Measurements from ENCODE around the gene ANKRD36B.
"Not testable (repeated sequence)": the region's sequence is repeated elsewhere in the genome, so short reads cannot be mapped to it uniquely, and the experiment has no call there.

ANKRD36B gene

DNA sequence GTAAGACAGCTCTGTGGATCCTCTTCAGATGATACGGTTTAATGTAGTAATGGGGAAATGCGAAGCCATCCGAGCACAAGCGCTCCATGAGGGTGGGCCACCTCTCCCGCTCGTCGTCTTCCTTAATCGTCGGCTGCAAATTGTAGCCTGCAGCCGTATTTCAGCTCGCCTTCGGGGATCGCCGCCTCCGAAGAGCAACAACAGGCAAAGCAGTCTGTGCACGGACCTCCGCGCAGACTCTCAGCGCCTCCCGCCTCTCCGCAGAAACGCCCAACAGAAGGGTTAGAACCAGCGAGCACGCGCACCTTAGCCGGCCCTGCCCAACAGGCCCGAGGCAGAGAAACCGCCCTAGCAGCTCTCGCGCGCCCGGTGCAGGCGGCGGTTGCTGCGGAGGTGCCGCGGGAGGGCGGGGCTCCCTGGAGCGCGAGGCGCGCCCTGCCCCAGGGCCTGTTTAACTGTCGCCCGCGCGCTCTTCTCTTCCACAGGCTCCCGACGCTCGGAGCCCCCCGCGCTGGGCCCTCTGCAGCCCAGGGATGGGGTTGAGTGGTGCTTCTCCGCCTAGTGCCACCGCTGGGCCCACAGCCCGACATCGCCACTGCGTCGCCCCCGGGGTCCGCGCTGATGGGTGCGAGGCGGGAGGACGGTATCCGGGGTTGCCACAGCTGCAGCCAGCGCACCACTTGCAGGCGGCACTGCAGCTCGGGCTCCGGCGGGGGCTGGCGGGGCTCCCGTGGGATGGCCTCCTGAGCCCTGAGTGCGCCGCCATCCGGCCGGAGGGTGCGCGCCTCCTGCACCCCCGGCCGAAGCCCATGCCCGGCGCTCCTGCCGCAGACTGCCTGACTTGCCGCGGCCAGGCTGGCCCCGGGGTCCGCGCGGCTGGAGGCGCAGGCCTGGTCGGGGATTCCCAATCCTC is at the start of gene ANKRD36B:
Gene ANKRD36B, minus strand, starts transcription at position 280 of the 913 bp plus-strand sequence. Its CDS starts 192 bp downstream, at position 88.
- DNase-seq, result peak; percentile 81

DNA sequence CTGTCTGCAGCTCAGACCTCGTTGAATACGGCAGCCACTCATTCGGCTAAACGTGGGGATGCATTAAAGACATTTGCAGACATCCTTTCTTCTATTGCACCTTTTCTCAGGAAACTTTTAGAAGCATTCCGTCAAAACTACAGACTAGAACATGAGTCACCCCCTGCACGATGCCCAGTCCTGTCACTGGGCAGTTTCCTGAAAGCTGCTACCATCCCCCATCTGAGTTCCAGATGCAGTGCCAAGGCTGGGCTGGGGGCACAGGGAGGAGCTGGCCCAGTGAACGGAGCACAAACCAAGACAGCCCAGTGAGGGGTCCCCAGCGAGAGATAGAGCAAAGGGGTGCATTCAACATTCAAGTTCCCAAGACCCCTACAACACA is 36.4 kb upstream of the ANKRD36B start:
- DNase-seq, result not testable (repeated sequence)

DNA sequence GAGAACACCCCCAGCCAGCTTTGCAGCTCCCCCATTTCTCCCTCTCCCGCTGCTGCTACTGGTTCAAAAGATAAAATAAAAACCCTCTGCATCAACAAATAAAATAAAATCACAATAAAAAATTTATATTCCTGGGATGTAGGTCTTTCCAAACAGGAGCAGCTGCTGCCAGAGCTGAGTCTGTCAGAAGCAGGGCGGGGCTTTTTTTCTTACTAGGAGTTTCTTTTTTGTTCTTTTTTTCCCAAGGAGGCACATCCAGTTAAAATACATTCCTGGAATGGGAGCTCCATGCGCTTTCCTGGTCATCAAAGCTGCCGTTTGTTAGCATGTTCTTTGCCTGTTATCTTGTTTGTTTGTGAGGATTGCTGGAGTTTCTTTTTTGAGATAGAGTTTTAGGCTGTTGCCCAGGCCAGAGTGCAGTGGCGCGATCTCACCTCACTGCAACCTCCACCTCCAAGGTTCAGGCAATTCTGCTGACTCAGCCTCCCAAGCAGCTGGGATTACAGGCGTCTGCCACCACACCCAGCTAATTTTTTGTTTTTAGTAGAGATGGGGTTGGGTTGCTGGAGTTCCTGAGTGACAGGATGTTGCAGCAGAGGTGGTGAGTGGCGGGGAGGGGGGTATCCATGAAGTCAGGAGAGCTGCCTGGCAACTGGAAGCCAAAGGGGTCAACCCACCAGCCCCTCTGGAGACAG is 35.8 kb upstream of the ANKRD36B start:
- DNase-seq, result not testable (repeated sequence)

DNA sequence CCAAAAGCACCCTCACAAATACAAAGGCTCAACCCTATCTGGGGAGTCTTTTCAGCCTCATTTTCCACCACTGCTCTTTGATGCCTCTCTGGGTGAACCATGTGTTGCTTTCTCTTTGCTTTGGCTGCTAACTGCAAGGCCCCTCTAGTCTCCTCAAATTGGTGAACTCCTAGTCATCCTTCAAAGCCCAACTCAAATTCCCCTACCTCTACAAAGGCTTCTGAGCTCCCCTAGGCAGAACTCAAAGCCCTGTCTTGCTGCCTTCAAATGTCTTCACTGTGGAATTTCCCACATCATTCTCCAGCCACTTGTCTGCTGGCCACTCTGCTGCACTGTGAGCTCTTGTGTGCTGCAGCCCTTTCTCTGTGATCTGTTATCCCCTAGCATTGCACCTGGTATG is 33.3 kb upstream of the ANKRD36B start:
- DNase-seq, result not testable (repeated sequence)

DNA sequence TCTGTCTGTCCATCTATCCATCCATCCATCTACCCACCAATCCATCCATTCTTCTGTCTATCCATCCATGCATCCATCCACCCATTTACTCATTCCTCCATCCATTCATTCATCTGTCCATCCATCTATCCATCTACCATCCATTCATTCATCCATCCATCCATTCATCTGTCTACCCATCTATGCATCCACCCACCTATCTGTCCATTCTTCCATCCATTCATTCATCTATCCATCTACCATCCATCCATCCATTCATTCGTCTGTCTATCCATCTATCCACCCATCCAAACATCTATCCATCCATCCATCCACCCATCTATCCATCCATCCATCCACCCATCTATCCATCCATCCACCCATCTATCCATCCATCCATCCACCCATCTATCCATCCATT is 30.8 kb upstream of the ANKRD36B start:
- not testable (repeated sequence) for DNase-seq

DNA sequence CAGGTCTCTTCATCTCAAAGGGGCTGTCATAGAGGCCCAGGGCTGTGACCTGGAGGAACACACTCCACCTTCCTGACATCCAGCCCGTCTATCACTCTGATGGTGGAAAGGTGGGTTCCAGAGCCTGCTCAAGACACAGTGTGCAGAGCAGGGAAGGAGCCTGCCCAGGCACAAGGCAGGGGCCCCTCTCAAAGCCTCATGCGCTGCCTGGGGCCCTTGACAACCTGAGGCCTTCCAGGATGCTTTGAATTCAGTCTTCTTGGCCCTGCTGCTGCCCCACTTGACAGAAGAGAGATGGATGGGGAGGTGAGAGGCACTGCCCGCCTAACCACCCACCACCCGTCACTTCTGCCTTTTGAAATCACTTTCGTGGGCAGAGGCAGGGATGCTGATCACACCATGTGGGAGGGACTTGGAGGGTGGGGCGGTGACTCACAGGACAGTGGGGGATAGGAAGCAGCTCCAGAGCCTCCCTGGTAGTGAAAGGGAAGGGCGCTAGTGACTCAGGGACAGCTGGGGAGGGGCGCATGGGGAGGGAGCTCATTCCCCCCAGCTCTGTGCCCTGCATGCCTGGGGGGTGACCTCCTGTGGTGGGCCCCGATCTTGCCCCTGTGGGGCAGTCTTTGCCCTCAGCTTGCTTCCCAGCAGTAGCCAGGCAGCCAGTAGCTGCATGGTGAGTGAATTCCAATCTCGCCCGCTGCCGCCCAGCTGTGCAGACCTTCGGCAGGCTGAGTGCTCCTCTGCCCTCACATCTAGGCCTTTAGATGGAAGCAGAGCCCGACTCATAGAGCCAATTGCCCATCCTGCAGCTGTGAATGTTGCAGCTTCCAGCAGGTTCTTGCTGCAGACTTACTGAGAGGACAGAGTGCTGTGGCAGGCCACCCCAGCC is 29.5 kb upstream of the ANKRD36B start:
- not testable (repeated sequence) for DNase-seq

GRCh38 chr2:97617911-97618310 is 28.2 kb upstream of the ANKRD36B start:
- no peak for DNase-seq

DNA sequence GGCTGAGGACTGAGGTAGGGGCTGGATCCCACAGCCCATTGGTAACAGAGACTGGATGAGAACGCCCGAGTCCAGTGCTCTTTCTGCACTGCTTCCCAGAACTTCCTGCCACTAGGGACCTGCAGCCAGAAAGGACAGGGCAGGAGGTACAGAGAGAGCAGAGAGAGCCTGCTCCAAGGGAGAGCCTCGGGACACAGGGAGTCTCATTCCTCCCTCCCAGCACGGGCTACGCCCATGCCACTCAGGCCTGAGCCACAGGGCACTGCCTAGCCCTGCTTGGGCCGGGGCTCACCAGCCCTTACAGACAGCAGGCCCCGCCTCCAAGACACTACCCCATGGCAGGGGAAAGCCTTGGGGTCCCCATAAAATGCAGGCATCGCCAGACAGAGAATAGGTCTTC is 26.1 kb upstream of the ANKRD36B start:
- DNase-seq, result not testable (repeated sequence)

- DNase-seq, result not testable (repeated sequence)
Measured at GRCh38 chr2:97611895-97612294, 22.2 kb upstream of the ANKRD36B start.

DNA sequence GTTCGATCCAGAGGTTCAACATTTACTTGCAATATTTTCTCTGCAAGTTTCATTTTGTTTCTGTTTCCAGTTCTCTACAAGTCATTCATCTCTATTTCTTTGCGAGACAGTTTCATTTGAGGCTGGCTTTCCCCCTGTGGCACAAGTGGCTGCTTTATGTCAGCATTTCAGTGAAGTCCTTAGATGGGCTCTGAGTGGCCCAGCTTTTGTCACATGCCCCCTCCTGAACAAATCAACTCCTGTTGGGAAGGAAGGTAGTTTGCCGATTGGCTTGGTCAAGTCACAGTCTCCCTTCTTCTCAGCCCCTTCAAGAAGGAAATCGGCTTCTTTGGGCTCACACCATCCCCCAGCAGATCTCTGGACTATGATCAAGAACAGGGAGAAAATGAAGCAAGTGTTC is 19.1 kb upstream of the ANKRD36B start:
- not testable (repeated sequence) for DNase-seq

DNA sequence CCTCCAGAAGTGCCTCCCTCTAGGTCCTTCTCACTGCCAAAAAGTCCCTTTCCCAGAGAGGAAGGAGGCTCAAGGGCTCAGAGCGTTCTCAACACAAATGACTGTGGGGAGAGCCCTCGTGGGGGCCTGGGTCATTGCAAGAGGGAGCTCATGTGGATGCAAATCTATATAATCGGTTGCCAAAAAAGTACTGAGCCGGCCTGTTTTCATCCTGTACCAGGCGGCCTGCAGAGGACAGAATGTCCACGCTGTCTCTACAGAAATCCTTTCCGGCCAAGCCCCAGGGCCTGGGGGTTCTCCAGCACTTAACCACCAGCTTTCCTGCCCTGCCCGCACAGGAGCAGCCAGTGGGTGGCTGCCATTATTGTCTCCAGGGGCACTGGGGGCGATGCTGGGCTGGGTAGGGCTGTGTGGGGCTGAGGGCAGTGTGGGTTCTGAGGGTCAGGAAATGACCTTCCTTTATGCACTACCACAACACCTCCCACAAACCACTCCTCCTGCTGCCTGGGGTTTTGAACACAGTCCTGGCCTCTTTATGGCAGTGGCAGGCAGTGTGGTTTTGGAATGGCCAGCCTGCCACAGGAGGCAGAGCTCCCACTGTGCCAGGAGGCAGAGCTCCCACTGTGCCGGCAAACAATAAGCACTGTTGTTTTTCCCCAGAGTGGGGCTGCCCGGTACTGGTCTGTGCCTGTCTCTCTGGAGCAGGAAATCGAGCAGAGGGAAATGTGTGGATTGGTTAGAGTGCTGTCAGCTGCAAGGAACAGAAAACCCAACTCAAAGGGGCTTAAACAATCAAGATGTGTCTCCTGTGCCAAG is 16.1 kb upstream of the ANKRD36B start:
- DNase-seq, result not testable (repeated sequence)

DNA sequence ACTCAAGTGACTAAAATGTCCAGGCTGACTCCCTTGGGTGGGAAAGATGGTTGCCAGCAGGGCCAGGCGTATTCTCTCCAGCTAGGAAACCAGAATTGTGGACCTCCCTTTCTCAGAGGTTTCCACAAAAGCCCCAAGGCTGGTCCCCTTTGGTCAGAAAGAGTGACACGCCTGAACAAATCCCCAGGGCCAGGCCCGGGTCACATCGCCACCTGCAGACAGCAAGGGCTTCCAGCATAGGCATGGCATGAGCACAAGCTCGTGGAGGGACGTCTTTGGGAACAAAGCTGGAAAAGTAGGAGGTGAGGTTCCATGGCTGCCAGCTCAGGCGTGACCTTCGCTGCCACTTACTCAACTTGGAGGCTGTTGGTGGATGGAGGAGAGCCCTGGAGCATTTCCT is 15.4 kb upstream of the ANKRD36B start:
- DNase-seq, result not testable (repeated sequence)

GRCh38 chr2:97601537-97601936 is 11.9 kb upstream of the ANKRD36B start:
- not testable (repeated sequence) for DNase-seq

DNA sequence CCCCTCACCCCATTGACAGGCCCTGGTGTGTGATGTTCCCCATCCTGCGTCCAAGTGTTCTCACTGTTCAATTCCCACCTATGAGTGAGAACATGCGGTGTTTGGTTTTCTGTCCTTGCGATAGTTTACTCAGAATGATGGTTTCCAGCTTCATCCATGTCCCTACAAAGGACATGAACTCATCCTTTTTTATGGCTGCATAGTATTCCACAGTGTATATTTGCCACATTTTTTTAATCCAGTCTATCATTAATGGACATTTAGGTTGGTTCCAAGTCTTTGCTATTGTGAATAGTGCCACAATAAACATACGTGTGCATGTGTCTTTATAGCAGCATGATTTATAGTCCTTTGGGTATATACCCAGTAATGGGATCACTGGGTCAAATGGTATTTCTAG is 6.5 kb upstream of the ANKRD36B start:
- not testable (repeated sequence) for DNase-seq

DNA sequence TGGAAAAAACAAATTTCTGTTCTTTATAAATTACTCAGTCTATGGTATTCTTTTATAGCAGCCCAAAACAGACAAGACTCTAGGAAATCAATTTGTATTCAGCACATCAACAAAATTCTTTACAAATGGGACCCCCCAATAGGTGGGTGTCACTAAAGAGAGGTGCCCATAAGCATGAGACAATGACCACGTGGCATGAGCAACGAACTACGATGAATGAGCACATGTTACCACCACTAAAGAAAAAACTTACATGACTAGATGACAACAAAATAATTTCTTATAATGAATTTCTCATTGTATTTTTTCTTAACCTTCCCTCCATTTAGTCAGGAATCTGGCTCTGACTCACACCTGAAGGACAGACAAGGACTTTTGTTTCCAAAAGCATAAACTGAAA is 3.8 kb upstream of the ANKRD36B start:
- DNase-seq, result not testable (repeated sequence)

DNA sequence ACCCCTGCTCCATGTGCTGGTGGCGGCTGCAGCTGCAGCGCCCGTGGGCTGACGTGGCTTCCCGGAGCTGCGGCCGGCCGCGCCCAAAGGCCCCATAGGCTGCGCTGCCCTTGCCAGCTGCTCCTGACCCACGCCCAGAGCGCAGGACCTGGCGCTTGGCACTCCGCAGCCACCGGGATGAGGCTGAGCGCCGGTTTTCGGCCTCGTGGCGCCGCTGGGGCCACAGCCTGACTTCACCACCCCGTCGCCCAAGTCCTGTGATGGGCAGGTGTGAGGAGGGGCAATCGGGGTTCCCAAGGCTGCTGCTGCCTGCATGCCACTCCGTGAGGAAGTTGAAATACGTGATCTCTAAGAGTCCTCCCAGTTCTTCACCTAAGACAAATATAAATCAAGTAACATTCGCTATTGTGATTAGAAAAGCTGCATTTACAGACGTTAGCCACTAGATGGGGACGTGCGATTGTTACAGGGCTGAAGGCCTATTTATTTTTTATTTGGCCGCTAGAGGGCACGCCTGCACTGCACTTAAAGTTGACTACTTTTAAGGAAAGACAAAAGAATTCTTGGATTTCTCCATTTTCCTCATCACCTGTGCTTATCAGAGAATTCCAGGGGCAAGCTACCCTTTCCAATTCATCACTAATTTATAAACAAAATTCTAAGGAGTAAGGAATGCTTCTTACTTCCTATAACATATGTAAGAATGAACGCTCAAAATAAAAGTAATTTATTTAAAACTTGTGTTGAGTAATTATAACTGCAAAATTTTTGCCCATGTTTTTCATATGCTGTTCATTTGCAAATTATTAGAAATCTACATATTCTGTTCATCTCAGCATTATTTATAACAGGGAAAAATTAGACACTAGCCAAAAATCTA is 1.1 kb upstream of the ANKRD36B start:
- DNase-seq, result peak; percentile 98

GRCh38 chr2:97589257-97589597 is 450 bp downstream of the ANKRD36B start:
- not testable (repeated sequence) for DNase-seq

DNA sequence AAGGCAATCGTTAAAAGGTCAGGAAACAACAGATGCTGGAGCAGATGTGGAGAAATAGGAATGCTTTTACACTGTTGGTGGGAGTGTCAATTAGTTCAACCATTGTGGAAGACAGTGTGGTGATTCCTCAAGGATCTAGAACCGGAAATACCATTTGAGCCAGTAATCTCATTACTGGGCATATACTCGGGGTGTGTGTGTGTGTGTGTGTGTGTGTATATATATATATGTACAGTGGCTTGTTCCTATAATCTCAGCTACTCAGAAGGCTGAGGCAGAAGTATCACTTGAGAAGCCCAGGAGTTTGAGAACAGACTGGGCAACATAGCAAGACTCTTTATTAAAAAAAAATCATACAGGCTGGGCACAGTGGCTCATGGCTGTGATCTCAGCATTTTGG is 24.0 kb downstream of the ANKRD36B start:
- DNase-seq, result not testable (repeated sequence)

DNA sequence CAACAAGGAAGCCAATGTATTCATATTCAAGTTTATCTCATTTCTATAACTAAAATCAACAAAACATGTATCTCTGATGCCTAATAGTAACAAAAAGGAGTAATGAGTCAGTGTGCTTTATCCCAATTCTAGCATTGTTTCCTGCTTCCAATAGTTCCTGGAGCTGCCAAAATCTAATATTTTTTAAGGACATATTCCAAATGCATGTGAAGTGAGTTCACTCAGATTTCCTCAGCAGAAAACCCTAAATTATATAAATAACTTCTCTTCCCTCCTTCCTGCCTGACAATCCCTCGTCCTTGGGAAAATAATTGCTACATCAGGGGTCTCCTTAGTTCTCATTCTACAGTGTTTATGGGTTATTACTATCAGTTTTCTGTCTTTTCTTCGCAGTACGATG is 37.3 kb downstream of the ANKRD36B start:
- not testable (repeated sequence) for DNase-seq

DNA sequence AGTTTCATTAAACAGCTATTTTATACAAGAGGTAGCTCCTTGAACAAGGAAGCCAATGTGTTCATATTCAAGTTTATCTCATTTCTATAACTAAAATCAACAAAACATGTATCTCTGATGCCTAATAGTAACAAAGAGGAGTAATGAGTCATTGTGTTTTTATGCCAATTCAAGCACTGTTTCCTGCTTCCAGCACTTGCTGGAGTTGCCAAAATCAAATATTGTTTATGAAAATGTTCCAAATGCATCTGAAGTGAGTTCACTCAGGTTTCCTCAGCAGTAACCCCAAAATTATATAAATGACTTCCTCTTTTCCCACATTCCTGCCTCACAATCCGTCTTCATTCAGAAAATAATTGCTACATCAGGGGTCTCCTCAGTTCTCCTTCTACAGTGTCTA is 39.2 kb downstream of the ANKRD36B start:
- not testable (repeated sequence) for DNase-seq

DNA sequence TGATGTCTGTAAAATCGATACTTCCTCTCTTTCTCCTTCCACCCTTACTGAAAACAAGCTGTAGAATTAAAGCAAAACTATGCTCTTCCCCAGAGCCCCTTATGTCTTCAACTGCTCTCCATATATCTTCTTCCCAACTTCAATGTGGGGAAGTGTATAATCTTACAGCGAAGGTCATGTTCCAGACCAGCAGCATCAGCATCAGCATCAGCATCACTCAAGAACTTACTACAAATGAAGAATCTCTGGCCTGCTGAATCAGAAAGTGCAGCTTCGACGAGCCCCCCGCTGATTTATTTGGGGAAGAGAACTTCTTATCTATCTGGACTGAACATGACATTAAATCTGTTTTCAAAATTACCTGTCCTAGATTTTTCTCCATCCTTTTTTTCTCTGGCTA is 40.6 kb downstream of the ANKRD36B start:
- not testable (repeated sequence) for DNase-seq
